ENCODE data around the gene STYX.
"Not testable (repeated sequence)": the region's sequence is repeated elsewhere in the genome, so short reads cannot be mapped to it uniquely, and the experiment has no call there.

STYX gene

DNA sequence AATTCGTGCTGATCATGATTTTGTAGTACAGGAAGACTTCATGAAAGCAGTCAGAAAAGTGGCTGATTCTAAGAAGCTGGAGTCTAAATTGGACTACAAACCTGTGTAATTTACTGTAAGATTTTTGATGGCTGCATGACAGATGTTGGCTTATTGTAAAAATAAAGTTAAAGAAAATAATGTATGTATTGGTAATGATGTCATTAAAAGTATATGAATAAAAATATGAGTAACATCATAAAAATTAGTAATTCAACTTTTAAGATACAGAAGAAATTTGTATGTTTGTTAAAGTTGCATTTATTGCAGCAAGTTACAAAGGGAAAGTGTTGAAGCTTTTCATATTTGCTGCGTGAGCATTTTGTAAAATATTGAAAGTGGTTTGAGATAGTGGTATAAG is 2.5 kb upstream of the STYX start:
- DNase-seq (ENCODE audit: low spot score), result not testable (repeated sequence)

DNA sequence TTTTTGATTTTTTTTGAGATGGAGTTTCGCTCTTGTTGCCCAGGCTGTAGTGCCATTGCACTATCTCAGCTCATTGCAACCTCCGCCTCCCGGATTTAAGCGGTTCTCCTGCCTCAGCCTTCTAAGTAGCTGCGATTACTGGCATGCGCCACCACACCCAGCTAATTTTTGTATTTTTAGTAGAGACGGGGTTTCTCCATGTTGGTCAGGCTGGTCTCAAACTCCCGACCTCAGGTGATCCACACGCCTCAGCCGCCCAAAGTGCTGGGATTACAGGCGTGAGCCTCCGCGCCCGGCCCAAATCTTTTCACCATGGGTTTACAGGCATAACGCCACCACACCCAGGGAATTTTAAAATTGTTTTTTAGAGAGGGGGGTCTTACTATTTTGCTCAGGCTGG is 931 bp upstream of the STYX start:
- not testable (repeated sequence) for DNase-seq (ENCODE audit: low spot score)

DNA sequence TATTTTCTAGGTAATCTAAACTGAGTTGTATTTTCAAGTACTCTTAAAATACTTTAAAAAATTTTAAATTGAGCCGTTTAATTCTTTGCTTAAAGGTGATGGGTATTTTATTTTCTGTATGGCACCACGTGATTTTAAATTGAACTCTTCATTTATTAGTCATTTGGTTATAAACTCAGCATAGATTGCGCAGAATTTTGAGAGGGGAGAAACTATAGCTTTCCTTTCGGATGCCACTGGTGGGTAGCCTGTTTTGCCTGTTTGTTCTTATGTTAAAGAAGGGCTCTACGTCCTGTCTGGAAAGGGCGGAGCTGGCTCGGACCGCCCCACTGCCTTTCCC is 411 bp upstream of the STYX start:
- no peak for DNase-seq (ENCODE audit: low spot score)

DNA sequence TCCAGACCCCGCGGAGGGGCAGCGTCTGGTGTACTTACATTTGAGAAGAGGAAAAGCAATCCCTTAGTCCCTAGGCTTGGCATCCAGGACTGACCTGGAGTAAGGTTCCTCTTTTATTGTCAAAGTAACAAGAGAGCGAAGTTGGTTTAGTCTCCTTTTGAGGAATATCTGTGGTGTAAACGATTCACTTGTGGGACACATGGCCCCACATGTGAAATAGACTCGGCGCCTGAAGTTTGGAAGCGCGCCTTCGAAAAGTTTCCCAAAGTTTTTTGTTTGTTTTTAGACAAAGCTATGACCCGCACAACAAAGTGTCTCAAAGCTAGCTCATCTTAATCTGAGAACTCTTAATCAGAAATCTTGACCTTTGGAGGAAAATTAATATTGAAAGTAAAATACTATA is 744 bp downstream of the STYX start:
- DNase-seq (ENCODE audit: low spot score), result peak; percentile 30

DNA sequence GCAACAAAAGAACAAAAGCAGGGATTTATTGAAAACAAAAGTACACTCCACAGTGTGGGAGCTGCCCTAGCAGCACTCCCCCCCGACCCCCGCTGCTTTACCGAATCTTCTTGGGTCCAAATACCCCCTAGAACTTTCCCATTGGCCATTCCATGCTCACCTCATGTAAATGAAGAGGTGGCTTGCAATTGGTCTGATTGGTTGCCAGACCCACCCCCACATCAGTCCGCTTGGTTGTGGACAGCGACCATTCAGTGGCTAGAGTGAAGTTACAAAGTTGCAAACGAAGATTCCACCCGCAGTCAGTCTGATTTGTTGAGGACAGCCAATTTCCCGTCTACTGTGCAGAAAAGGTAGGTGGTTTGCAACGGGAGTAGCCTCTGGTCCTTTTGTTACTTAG is 3.9 kb downstream of the STYX start:
- no peak for DNase-seq (ENCODE audit: low spot score)

DNA sequence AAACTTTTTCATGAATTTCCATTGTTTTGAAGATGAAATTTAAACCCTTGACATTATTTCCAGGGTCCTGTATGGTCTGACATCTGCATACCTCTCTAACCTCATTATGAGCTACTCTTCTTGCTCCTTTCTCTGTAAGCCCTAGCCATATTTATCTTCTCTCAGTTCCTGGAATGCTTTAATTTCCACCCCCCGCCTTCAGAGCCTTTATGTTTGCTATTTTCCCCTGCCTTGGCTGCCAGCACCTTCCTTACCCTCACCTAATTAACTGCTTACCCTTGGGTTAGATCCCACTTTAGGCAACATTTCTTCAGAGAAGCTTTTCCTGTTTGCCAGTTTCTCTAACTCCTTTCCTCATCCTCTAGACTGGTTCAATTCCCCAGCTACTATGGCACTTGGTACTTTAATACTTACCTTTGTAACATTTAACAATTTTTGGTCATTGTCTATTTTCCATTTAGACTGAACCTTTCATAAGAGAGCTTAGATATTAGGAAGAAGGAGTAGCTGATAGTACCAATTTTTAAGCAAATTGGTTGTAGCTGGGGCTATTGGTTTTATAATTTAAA is 6.0 kb downstream of the STYX start:
- DNase-seq (ENCODE audit: low spot score), result no peak

DNA sequence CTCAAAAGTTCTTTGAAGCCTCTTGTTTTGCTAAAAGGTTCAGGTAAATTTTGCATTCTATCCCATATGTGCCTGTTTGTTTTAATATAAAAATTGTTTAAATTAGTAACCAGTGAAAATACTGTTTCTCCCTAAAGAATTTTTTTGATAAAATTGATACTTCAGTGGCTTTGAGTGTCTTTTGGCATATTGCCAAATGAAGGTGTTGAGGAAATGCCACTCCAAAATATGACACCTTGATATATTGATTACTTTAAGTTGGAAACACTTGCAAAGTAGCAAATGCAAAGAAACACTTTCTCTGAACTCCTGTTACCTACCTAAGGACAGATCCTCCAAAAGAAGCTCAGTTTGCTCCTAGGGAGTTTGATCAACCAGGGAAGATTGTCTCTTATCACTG is 8.4 kb downstream of the STYX start:
- DNase-seq (ENCODE audit: low spot score), result no peak

DNA sequence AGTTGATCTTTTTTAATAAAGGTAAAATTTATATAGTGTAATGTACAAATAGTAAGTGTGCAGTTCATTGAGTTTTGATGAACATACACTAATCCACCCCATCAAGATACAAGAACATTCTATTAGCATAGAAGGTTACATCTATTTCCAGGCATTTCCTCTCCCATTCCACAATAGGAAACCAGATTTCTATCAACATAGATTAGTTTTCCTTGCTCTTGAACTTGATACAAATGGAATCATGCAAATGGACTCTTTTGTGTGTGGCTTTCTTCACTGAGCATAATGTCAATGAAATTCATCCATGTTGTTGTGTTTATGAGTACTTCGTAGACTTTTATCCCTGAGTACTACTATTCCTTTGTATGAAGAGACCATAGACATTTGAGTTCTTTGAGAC is 10.8 kb downstream of the STYX start:
- DNase-seq (ENCODE audit: low spot score), result peak; percentile 34

DNA sequence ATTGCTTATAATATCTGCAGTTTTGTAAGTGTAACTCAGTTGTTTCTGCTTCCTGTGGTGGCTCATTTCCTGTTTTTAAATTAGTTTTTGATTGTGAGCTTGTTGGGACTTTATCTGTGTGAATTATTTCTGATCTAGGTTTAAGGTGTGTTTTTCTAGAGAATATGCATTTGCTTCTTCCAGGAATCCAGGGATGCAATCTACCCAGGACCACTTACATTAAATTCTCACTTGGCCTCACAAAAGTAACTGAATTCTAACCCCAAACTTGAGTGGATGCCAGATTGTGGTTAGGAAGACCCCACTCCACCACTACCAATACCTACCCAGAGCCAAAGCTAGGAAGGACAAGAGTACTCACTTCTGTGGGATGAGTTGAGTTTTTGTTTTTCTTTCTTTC is 11.9 kb downstream of the STYX start:
- DNase-seq (ENCODE audit: low spot score), result peak; percentile 32

DNA sequence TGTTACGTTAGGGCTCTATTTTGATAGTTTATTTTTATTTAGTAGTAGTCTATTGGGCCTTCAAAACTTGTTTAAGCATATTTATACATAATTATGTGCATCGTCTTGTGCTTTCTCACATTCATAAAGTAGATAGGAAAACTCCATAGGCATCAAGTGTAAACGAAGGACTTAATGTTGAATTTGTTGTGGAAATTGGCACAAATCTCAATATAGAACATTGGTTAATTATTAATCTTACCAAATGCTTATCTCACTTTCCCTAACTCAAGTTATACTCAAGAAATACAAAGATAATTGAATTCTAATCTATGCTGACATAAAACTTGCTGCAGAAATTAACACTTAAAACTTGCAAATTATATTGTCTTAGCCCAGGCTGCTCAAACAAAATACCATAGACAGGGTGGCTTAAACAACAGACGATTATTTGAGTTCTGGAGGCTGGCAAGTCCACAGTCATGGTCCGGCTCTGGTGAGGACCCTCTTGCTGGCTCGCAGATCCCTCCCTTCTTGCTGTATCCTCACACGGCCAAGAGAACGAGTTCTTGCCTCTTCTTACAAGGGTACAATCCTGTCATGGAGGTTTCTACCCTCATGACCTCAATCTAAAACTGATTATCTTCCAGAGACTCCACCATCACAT is 18.8 kb downstream of the STYX start:
- no peak for DNase-seq (ENCODE audit: low spot score)

DNA sequence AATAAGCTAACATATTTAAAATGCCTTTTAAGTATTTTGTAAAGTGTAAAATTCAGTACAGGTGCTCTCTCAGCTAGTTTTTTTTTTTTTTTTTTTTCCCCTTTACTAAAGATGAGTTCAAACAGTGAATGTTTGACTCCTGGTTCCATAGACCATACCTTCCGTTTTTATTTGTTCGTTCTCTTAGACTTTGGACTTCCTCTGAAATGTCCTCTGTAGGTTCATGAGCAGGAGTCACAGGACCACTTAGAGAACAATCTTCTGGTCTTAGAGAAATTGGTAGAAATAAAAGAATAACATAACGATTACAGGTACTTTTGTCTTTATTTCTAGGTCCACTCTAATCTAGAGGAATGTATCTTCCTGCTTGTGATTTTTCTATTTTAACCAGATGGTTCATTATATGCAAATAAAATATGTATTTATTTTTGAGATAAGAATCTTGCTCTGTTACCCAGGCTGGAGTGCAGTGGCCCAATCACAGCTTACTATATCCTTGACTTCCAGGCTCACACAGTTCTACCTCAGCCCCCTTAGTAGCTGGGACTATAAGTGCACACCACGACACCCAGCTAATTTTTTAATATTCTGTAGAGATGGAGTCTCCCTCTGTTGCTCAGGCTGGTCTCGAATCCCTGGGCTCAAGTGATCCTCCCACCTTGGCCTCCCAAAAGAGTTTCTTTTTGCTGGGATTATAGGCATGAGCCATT is 25.8 kb downstream of the STYX start:
- no peak for DNase-seq (ENCODE audit: low spot score)

DNA sequence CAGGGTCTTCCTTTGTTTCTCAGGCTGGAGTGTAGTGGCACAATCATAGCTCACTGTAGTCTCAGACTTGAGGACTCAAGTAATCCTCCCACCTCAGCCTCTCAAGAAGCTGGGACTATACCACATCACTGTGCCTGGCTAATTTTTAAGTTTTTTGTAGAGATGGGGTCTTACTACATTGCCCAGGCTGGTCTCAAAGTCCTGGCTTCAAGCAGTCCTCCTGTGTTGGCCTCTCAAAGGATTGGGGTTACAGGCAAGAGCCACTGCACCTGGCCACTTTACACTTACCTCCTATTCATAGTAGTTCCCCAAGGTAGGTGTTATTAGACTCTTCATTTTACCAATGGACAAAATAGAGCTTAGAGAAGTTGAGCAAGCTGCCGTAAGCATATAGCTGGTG is 29.2 kb downstream of the STYX start:
- DNase-seq (ENCODE audit: low spot score), result no peak

DNA sequence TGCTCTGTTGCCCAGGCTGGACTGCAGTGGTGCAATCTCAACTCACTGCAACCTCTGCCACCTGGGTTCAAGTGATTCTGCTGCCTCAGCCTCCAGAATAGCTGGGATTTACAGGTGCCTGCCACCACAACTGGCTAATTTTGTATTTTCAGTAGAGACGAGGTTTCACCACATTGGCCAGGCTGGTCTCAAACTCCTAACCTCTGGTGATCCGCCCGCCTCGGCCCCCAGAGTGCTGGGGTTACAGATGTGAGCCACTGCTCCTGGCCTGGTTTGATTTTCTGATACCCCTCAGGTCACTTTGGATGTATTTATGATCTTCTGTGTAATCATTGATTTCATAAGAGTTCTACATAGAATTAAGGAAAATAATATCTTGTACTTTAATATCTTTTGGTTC is 33.0 kb downstream of the STYX start:
- not testable (repeated sequence) for DNase-seq (ENCODE audit: low spot score)

DNA sequence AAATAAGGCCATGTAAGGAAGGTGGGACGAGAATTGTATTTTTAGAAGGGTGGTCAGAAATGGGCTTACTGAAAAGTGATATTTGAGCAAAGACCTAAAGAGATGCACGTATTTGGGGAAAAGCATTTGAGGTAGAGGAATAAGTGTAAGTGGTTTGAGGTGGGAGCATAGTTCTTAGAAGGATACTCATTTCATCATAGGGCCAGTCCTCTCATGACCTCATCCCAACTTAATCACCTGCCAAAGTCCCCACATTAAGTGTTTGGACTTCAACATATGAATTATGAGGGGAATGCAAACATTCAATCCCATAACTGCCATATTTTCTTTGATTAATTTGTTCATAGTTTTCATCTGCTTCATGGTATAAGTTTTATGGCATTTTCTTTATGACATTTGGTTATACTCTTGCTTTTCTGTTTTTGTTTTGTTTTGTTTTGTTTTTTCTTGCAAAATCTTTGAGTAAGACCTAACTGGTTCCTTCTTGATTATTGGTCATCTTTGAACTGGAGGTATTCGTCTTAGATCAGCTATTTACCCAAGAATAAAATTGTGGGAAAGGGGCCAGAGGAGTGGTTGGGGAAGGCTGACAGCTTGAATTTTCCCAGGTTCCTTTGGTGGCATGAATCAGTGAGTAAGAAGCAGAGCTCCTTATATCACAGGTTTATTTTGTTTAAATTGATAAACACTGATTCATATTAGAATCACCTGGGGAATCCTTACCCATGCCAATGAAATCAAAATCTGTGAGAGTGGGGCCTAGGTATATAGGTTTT is 37.3 kb downstream of the STYX start:
- DNase-seq (ENCODE audit: low spot score), result no peak

DNA sequence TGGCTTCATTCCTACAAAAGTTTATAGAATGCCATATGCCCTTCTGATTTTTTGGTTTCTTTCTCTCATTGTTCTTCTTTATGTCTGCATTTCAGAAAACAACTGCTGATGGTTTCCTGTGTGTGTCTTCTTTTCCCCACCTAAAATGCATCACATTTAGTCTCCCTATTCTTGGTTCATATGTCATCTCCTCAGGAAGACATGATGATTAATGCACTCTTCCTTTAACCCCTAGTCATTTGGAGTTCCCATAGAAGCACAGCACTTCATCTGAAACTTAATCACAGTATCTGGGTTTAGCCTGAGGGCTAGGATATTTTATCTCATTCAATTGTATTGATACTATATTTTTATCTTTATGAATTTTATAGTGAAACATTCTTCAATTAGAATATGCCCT is 39.9 kb downstream of the STYX start:
- peak; percentile 70 for DNase-seq (ENCODE audit: low spot score)

DNA sequence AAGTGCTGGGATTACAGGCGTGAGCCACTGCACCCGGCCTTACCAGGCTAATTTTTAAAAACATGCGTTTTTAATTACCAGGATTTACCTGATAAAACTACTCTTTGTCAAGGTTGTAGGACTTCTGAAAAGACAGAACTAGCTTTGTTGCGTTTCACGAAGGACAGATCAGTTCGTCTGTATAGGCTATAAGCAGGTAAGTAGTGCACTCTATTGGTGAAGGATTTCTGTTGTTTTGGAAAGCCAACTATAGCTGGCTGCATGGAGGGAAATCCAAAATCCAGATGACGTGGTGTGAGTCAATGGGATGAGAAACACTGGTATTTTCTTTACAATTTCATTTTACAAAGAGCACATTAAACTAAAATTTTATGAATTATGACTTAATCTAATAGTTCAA is 46.9 kb downstream of the STYX start:
- no peak for DNase-seq (ENCODE audit: low spot score)

DNA sequence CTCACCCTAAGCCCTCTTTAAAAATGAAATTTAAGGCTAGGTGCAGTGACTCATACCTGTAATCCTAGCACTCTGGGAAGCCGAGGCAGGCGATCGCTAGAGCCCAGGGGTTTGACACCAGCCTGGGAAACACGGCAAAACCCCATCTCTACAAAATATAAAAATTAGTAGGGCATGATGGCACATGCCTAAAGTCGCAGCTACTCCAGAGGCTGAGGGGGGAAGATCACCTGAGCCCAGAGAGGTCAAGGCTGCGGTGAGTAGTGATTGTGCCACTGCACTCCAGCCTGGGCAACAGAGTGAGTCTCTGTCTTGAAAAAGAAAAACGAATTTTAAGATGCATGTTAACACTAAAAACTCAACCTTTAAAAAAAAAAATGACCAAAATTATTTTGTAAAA is 48.7 kb downstream of the STYX start:
- no peak for DNase-seq (ENCODE audit: low spot score)

DNA sequence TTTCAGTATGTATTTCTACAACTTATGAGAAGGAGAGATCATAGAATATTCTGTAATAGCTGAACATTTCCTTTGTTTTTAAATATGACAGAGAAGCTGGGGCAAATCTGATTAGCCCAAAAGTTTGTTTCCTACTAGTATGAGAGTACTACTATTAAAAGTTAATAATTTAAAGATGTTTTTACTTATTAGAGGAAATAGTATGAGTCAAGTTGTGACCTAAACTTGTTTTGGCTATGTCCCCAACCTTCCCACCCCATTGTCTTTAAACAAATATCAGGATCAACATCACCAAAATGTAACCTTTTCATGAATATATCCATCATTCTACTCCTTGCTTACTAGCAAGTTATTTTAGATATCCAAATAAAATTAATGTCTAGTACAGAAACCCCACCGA is 50.9 kb downstream of the STYX start:
- no peak for DNase-seq (ENCODE audit: low spot score)

DNA sequence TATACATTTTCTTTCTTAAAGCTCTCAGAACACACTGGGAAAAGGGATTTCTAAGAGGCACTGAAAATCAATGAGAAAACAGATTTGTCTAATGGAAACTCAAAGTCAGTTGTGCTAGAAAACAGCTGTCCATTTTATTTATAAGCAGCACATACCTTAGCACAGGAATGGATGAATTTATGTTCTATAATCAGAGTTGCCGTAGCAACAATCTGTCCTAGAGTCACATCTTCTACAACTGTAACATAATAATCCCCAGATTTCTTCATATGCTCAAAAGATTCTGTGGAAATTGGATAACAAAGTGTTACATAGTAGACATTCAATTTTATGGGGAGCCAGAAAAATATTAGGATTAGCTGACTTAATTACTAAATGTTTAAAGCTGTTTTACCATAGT is 51.7 kb downstream of the STYX start:
- no peak for DNase-seq (ENCODE audit: low spot score)

DNA sequence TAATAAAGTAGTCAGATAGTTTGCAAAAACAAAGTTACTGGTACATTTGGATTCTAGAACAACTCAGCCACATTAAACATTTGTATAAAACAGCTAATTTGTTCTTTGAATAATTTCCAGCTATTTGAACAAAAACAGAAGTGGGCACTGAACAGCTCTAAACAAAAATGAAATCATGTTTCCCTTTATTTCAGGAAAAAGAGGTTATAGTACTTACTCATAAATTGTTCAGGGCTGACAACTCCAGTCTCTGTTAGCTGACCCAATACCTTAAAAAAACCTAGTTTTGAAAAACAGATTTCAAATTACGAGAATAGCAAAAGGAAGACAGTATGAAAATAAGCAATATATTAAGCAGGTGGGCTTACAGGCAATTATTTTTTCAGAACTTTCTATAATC is 53.2 kb downstream of the STYX start:
- DNase-seq (ENCODE audit: low spot score), result no peak

DNA sequence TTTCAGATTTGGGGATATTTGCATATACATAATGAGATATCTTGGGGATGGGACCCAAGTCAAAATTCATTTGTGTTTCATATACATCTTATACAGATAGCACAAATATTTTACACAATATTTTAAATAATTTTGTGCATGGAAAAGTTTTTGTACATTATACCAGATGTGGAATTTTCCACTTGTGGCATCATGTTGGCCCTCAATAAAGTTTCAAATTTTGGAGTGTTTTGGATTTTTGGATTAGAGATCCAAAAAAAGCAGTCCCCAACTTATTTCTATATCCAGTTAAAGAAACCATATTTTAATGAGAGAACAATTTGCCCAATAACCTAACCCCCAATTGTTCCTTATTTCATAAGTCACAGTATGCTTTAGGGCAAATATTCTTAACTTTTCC is 56.9 kb downstream of the STYX start:
- DNase-seq (ENCODE audit: low spot score), result no peak

DNA sequence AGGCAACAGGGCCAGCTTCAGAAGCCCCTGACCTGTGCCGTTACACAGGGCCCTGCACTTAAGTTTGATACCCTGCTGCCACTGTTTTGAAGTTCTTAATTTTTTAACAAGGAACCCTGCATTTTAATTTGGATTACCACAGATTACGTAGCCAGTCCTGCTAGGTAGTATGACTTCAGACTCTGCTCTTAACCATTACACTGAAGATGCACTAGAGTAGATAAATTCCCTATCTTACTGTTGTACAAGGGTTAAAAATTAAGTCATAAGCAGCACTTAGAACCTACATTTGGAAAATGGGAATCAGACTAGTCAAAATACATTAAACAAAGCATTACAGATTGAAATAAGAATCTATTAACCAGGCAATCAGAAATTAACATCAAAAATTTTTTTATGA is 59.2 kb downstream of the STYX start:
- DNase-seq (ENCODE audit: low spot score), result no peak

Measured in kidney capillary endothelial cell (primary cell).